HCT116 (cell line): ENCODE data around the gene NOS1. TPM values are rescaled to one million over a fixed set of nuclear protein-coding genes. Genes with fewer than 3 reads are reported as not detected.

ENCODE experiments used
- ATAC-seq: fragments of 200-7000 bp; cut with Tn5 transposase; 2 replicates; pipeline ENCODE4 v1.9.1; 2020; ENCODE audit warnings: mild to moderate bottlenecking, moderate library complexity
- BruUV-seq: library from RNA; stranded (reverse); fragments of 400-500 nt; replicated peaks from 2 replicates; lab custom pipeline; 2021; lab: Mats Ljungman, UMichigan
- CTCF ChIA-PET: fragments of 300-600 bp; sonication (Branson Sonifier 250); formaldehyde crosslinking; loops from one replicate; lab custom pipeline; 2021; ENCODE audit warnings: antibody characterized with exemption; lab: Charles Lee
- POLR2A ChIA-PET: fragments of 300-600, 350-600 bp; sonication (Branson Sonifier 250); formaldehyde crosslinking; loops from one replicate; lab custom pipeline; 2021; ENCODE audit warnings: antibody characterized with exemption; lab: Charles Lee
- RAD21 ChIA-PET, 2 experiments: fragments of 300-600 bp; sonication (Branson Sonifier 250); formaldehyde crosslinking; loops; one replicate each; lab custom pipeline; 2023; ENCODE audit warnings: low total read pairs in 2 of 2; ENCODE audit not compliant: uncharacterized antibody in 2 of 2, unreplicated experiment in 2 of 2, low non-redundant PET in 1 of 2; lab: Charles Lee
- DNase-seq: peaks from one replicate; pipeline ENCODE4 v3.0.0-alpha.2; 2010; ENCODE audit warnings: low read depth, low spot score
- H2AFZ ChIP-seq: fragments of 200-600 bp; shearing (Covaris generic), sonication (generic); 2 replicates; pipeline ENCODE4 v1.6.1; 2017; ENCODE audit warnings: low read depth, mixed run types, mixed read lengths, antibody characterized with exemption, low read length; ENCODE audit not compliant: poor library complexity, severe bottlenecking
- H3K27ac ChIP-seq: 2 replicates; pipeline ENCODE4 v1.5.1; 2012; ENCODE audit warnings: low read depth, low read length
- H3K27me3 ChIP-seq: fragments of 200-600 bp; sonication (generic); 2 replicates; pipeline ENCODE4 v1.6.1; 2016; ENCODE audit warnings: mixed run types, low read length, mixed read lengths; ENCODE audit not compliant: insufficient read depth
- H3K36me3 ChIP-seq, 2 experiments: fragments of 200-500 bp in 1 of 2; fragments of 200-600 bp in 1 of 2; sonication (Bioruptor generic) in 1 of 2; sonication (generic) in 1 of 2; 2 replicates each; pipeline versions ENCODE4 v1.5.1 to v1.6.1; 2014 to 2016; ENCODE audit warnings: low read length in 2 of 2, inconsistent platforms in 1 of 2, mixed read lengths in 1 of 2, mixed run types in 1 of 2; ENCODE audit not compliant: insufficient read depth in 2 of 2, control insufficient read depth in 1 of 2
- H3K4me1 ChIP-seq, 2 experiments: fragments of 200-600 bp in 1 of 2; sonication (generic) in 1 of 2; 2 replicates each; pipeline versions ENCODE4 v1.5.1 to v1.6.1; 2012 to 2017; ENCODE audit warnings: low read length in 2 of 2, inconsistent platforms in 1 of 2, mild to moderate bottlenecking in 1 of 2, mixed read lengths in 1 of 2, mixed run types in 1 of 2, moderate library complexity in 1 of 2; ENCODE audit not compliant: insufficient read depth in 2 of 2, control insufficient read depth in 1 of 2
- H3K4me2 ChIP-seq: fragments of 200-600 bp; sonication (generic); 2 replicates; pipeline ENCODE4 v1.6.1; 2017; ENCODE audit warnings: mixed run types, low read length, mixed read lengths
- H3K4me3 ChIP-seq, 2 experiments: fragments of 200-600 bp in 1 of 2; sonication (generic) in 1 of 2; replicated peaks in 1 of 2; 2 replicates each; pipeline ENCODE4 v1.5.1; 2011 to 2016; ENCODE audit warnings: low read length in 2 of 2, control low read depth in 1 of 2, low read depth in 1 of 2, mild to moderate bottlenecking in 1 of 2, mixed read lengths in 1 of 2, mixed run types in 1 of 2
- H3K79me2 ChIP-seq: fragments of 200-600 bp; sonication (generic); 2 replicates; pipeline ENCODE4 v1.6.1; 2017; ENCODE audit warnings: mild to moderate bottlenecking, mixed run types, low read length, moderate library complexity, mixed read lengths; ENCODE audit not compliant: insufficient read depth
- H3K9ac ChIP-seq: fragments of 200-600 bp; sonication (generic); 2 replicates; pipeline ENCODE4 v1.6.1; 2016; ENCODE audit warnings: low read length, mixed read lengths
- H3K9me2 ChIP-seq: fragments of 200-600 bp; sonication (generic), shearing (Covaris generic); 2 replicates; pipeline ENCODE4 v1.6.1; 2017; ENCODE audit warnings: mixed run types, mild to moderate bottlenecking, moderate library complexity; ENCODE audit not compliant: insufficient read depth
- H3K9me3 ChIP-seq, 2 experiments: fragments of 200-500 bp in 1 of 2; fragments of 200-600 bp in 1 of 2; sonication (Bioruptor generic) in 1 of 2; sonication (generic) in 1 of 2; 2 replicates each; pipeline ENCODE4 v1.6.1; 2014 to 2017; ENCODE audit warnings: low read length in 2 of 2, mixed read lengths in 2 of 2, inconsistent platforms in 1 of 2, low read depth in 1 of 2, mild to moderate bottlenecking in 1 of 2, mixed run types in 1 of 2, moderate library complexity in 1 of 2; ENCODE audit not compliant: control insufficient read depth in 1 of 2, insufficient read depth in 1 of 2
- H4K20me1 ChIP-seq: fragments of 200-600 bp; sonication (generic), shearing (Covaris generic); 2 replicates; pipeline ENCODE4 v1.6.1; 2017; ENCODE audit warnings: mixed run types, mild to moderate bottlenecking, moderate library complexity; ENCODE audit not compliant: insufficient read depth
- ATF3 ChIP-seq: IDR thresholded peaks from 2 replicates; pipeline ENCODE4 v1.6.1; 2012
- CBX3 ChIP-seq: IDR thresholded peaks from 2 replicates; pipeline ENCODE4 v1.6.1; 2012; ENCODE audit warnings: low read depth
- CEBPB ChIP-seq: IDR thresholded peaks from 2 replicates; pipeline ENCODE4 v1.6.1; 2012; ENCODE audit warnings: low read depth
- CTCF ChIP-seq, 3 experiments: fragments of 200-600 bp in 1 of 3; sonication (generic) in 1 of 3; IDR thresholded peaks in 2 of 3; conservative IDR thresholded peaks in 1 of 3; 2 replicates each; pipeline ENCODE4 v1.5.1; 2012 to 2017; ENCODE audit warnings: low read depth in 2 of 3, low read length in 2 of 3, antibody characterized with exemption in 1 of 3, borderline replicate concordance in 1 of 3, control low read depth in 1 of 3, mild to moderate bottlenecking in 1 of 3, mixed read lengths in 1 of 3, mixed run types in 1 of 3, moderate library complexity in 1 of 3; ENCODE audit not compliant: insufficient read depth in 1 of 3
- ELF1 ChIP-seq: IDR thresholded peaks from 2 replicates; pipeline ENCODE4 v1.6.1; 2012; ENCODE audit warnings: low read depth, borderline replicate concordance
- EZH2 ChIP-seq: fragments of 200-600 bp; sonication (generic); IDR thresholded peaks from 2 replicates; pipeline ENCODE4 v1.6.1; 2017; ENCODE audit warnings: antibody characterized with exemption, mixed run types
- EZH2phosphoT487 ChIP-seq: fragments of 200-600 bp; IDR thresholded peaks from 2 replicates; pipeline ENCODE4 v1.6.1; 2018; ENCODE audit warnings: antibody characterized with exemption, borderline replicate concordance
- FOSL1 ChIP-seq: IDR thresholded peaks from 2 replicates; pipeline ENCODE4 v1.6.1; 2012; ENCODE audit warnings: low read depth
- JUND ChIP-seq: IDR thresholded peaks from 2 replicates; pipeline ENCODE4 v1.6.1; 2012
- POLR2AphosphoS5 ChIP-seq: IDR thresholded peaks from 2 replicates; pipeline ENCODE4 v1.6.1; 2011; ENCODE audit warnings: mild to moderate bottlenecking, low read depth, low read length, moderate library complexity
- RAD21 ChIP-seq: IDR thresholded peaks from 2 replicates; pipeline ENCODE4 v1.6.1; 2012; ENCODE audit warnings: low read depth, mild to moderate bottlenecking
- SIN3A ChIP-seq: IDR thresholded peaks from 2 replicates; pipeline ENCODE4 v1.6.1; 2012; ENCODE audit warnings: low read depth
- SP1 ChIP-seq: IDR thresholded peaks from 2 replicates; pipeline ENCODE4 v1.6.1; 2012; ENCODE audit warnings: low read depth
- YY1 ChIP-seq: IDR thresholded peaks from 2 replicates; pipeline ENCODE4 v1.6.1; 2011; ENCODE audit warnings: low read length, low read depth, moderate library complexity, mild to moderate bottlenecking; ENCODE audit not compliant: insufficient replicate concordance; ENCODE audit errors: extremely low read depth
- ZFX ChIP-seq: fragments of 450-650 bp; IDR thresholded peaks from 2 replicates; pipeline ENCODE4 v1.6.1; 2017
- ZNF274 ChIP-seq: fragments of 200-500 bp; sonication (Bioruptor generic); IDR thresholded peaks from 2 replicates; pipeline ENCODE4 v1.6.1; 2014; ENCODE audit warnings: mild to moderate bottlenecking, low read depth, low read length, inconsistent platforms
- intact Hi-C: fragments of 100-400 bp; cut with micrococcal nuclease; formaldehyde crosslinking; loops from 2 replicates; pipeline ENCODE4 v1.10.0; 2022
- total RNA-seq: library from RNA; stranded (reverse); gene quantifications from one replicate; pipeline ENCODE4 v1.2.1, GENCODE V29; 2021; ENCODE audit not compliant: unreplicated experiment
- TF ChIP-seq, protein P1 (sequence below): IDR thresholded peaks from 2 replicates; pipeline ENCODE4 v1.6.1; 2012

Gene NOS1
- total RNA-seq, 1 experiment from 2014 or later, result 0.22 TPM

DNA sequence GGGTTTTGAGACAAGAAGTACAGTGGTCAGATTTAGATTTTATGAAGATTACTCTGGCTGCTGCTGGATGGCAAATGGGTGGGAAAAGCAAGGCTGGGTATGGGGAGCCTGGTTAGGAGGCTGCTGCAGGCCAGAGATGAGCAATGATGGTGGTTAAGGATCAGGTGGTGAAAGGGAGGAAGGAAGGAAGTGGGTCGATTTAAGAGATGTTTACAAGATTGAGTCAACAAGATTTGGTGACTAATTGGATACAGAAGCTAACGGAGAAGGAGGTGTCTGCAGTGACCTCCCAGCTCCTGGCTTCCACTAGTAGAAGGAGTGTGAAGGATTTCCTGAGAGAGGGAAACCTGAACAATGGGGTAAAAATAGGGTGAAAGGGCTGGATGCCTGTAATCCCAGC lies 18.7 kb downstream of the NOS1 start:
- Histone ChIP-seq H3K36me3 (no peaks in the 10 kb centered on the region), H3K79me2 (no peaks in the 10 kb centered on the region), H3K9ac (no peak overlapping the region), H3K4me3 (no peak overlapping the region), H3K9me2 (no peaks in the 10 kb centered on the region), H4K20me1 (no peaks in the 10 kb centered on the region), H2AFZ (no peak overlapping the region), H3K9me3 (no peaks in the 10 kb centered on the region), H3K27ac (no peak overlapping the region), H3K4me1 (no peaks in the 10 kb centered on the region), H3K27me3 (peaks cover 13% of the 10 kb centered on the region; the same call in 1 of the 2 replicates), H3K4me2 (no peak overlapping the region)
- CTCF ChIA-PET, result interaction anchor here (0.8 kb wide), 1 partner anchor 11 kb away, joined by 3 read pairs; no protein-coding TSS in a partner anchor
- ATAC-seq (no peak), DNase-seq (no peak)
- intact Hi-C loops, result no loop called here
- no peak for TF ChIP-seq CEBPB
- no peak for TF ChIP-seq EZH2
- TF ChIP-seq SP1, result no peak
- no peak for TF ChIP-seq JUND
- TF ChIP-seq FOSL1, result no peak
- no peak for TF ChIP-seq POLR2AphosphoS5
- no peak for TF ChIP-seq YY1
- TF ChIP-seq SIN3A, result no peak
- TF ChIP-seq RAD21, result no peak
- TF ChIP-seq, protein P1, sequence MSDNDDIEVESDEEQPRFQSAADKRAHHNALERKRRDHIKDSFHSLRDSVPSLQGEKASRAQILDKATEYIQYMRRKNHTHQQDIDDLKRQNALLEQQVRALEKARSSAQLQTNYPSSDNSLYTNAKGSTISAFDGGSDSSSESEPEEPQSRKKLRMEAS, result no peak
- no peak for TF ChIP-seq ATF3
- no peak for TF ChIP-seq CBX3
- TF ChIP-seq ZFX, result no peak
- no peak for TF ChIP-seq ELF1
- no peak for TF ChIP-seq ZNF274
- no peak for TF ChIP-seq EZH2phosphoT487
- TF ChIP-seq CTCF (IDR thresholded peaks at IDR 0.05 in 2 of 3, conservative IDR thresholded peaks at IDR 0.05 in 1 of 3; ENCODE audit: borderline replicate concordance in 1 of 3, insufficient read depth in 1 of 3, low read depth in 2 of 3, low read length in 2 of 3), result no peak
- BruUV-seq, result no TSS peak
- RAD21 ChIA-PET, result no interaction called here
- POLR2A ChIA-PET, result no interaction called here
